Measurements from ENCODE around the gene SENP7.
"Not testable (repeated sequence)": the region's sequence is repeated elsewhere in the genome, so short reads cannot be mapped to it uniquely, and the experiment has no call there.

The SENP7 gene

DNA sequence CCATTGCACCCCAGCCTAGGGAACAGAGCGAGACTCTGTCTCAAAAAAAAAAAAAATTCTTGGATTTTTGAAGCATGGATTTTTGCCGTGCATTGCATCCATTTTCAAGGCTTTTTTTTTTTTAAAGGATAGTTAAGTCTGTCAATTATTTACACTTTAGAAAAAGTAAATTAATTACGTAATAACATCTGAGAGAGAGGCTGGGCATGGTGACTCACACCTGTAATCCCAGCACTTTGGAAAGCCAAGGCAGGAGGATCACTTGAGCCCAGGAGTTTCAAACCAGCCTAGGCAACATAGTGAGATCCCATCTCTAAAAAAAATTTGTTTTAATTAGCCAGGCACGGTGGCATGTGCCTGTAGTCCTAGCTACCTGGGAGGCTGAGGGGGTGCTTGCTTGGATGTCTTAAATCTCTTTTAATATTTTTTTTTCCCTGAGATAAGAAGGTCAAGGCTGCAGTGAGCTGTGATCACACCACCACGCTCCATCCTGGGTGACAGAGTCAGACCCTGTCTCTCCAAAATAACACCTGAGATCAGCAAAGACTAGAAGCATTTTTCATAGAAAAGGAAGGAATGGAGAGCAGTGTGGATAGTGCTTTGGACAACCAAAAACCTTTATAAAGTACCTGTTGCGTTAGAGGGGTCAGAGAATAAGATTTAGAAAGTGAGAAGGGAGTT lies 6.8 kb upstream of the SENP7 start:
- DNase-seq: no peak

DNA sequence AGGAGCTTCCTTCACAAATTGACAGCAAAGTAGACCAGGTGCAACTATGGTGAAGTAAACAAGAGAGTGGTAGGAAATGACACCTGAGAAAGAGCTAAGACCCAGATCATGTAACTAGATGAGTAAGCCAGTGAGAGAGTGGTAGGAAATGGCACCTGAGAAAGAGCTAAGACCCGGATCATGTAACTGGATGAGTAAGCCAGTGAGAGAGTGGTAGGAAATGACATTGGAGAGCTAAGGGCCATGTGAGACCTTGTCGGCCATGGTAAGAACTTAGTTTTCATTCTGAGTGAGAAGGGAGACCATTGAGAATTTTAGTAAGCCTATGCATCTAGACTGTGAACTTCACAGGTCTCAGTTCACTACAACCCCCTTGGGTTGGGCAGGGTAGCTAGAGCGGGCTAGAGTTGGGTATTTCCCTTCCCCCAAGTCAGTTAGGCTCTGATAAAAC lies 5.4 kb upstream of the SENP7 start:
- peak; percentile 13 for DNase-seq

DNA sequence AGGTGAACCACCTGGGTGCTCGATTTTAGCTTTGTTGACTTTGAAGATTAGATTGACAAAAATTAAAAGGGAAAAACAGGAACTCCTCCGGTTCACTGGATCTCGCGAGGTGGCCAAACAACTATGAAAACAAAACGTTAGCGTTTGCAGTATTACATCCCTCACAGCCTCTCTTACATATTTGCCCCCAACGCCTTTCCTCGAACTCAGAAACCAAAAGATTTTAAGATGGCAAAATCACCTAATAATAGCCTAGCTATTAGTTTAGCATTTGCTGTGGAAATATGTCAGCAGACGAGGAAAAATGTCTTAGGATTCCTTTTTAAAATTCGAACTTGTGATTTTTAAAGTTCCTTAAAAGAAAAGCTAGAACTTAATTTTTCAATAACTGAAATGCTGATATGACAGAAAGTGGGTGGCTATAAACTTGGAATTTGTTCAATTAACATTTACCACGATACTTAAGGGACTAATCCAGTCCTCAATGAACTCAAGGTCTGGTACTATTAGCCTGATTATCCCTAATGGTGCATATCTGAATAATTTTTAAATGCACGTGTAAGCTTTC lies 491 bp upstream of the SENP7 start:
- DNase-seq: no peak

DNA sequence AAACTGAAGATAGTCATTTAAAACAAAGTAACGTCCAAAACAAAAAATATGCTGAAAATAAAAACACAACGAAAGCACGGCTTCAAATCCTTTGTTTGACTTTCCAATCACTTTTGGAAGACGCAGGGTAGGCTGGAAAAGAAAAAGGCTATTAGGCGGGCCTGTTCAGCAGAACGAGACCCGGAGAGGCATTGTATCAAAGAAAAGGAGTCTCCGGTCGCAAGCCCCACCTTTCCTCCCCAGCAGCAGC lies 691 bp downstream of the SENP7 start:
- no peak for DNase-seq

DNA sequence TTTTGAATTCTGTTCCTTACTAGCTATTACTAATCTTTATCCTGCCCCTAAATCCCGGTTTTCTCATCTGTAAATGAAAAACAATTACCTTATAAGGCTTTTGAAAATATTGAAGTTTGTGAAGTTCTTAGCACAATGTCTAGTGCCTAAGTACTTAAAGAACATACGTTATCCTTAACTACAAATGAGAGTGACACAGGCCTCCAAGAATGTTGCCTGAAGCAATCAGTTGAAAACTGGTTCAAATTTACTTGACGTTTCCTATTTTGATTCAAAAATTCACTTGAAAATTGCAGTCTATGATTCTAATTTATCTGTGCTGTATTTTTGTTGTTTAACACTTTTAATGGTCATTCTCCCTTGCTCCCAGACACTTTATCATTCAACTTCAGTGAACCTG lies 3.2 kb downstream of the SENP7 start:
- DNase-seq: no peak

DNA sequence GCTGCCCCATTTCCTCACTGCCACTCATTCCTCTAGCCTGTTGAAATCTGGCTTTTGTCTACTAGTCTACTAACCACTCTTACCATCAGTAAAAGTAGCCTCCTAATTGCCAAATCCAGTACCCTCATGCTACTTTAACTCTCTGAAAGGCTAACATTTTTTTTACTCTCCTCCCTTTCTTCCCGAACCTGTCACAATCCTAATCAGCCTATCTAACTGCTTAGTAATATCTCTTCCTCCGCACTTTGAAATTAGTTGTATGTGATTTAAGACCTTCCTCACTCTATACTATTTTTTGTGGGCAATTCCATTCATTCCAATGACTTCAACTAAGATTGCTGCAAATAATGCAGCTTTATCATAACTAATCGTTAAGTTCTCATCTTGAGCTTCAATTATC lies 3.7 kb downstream of the SENP7 start:
- no peak for DNase-seq

DNA sequence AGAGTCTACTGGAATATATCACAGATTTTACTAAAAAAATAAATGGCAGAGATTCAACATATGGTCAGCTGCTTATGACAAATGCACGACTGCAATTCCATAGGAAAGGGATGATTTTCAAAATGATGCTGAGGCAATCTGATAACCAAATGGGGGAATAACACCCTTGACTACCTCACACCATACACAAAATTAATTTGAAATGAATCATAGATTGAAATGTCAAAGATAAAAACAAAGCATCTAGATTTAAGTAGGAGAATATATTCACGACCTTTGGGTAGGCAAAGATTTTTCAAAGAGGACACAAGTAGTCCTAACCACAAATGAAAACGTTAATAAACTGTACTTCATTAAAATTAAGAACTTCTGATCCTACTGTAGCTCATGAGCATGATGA lies 11.2 kb downstream of the SENP7 start:
- DNase-seq: no peak

DNA sequence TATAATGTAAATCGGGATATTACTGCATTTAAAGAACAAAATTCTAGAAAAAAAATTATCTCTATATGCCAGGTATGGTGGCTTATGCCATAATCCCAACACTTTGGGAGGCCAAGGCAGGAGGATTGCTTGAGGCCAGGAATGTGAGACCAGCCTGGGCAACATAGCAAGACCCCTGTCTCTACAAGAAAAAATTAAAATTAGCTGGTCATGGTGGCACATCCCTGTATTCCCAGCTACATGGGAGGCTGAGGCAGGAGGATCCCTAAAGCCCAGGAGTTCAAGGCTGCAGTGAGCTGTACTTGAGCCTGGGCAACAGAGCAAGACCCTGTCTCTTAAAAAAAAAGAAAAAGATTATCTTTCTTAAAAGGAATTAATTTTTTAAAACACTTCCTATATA lies 12.8 kb downstream of the SENP7 start:
- DNase-seq: no peak

DNA sequence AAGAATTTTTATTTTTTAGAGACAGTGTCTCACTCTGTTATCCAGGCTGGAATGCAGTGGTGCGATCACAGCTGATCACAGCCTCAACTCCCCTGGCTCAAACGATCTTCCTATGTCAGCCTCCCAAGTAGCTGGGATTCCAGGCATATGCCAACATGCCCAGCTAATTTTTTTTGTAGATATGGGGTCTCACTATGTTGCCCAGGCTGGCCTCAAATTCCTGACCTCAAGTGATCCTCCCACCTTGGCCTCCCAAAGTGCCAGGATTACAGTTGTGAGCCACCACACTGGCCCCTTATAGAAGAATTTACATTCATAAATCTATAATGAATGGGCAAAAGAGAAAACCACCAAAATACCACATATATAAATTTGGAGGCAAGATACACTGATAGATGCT lies 15.2 kb downstream of the SENP7 start:
- no peak for DNase-seq

DNA sequence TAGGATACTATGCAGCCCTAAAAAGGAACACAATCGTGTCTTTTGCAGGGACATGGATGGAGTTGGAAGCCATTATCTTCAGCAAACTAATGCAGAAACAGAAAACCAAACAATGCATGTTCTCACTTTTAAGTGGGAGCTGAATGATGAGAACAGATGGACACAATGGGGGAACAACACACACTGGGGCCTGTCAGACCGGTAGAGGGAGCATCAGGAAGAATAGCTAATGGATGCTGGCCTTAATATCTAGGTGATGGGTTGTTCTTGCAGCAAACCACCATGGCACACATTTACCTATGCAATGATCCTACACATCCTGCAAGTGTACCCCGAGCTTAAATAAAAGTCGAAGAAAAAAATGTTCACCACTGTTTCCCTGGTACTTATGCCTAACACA lies 17.5 kb downstream of the SENP7 start:
- DNase-seq: no peak

DNA sequence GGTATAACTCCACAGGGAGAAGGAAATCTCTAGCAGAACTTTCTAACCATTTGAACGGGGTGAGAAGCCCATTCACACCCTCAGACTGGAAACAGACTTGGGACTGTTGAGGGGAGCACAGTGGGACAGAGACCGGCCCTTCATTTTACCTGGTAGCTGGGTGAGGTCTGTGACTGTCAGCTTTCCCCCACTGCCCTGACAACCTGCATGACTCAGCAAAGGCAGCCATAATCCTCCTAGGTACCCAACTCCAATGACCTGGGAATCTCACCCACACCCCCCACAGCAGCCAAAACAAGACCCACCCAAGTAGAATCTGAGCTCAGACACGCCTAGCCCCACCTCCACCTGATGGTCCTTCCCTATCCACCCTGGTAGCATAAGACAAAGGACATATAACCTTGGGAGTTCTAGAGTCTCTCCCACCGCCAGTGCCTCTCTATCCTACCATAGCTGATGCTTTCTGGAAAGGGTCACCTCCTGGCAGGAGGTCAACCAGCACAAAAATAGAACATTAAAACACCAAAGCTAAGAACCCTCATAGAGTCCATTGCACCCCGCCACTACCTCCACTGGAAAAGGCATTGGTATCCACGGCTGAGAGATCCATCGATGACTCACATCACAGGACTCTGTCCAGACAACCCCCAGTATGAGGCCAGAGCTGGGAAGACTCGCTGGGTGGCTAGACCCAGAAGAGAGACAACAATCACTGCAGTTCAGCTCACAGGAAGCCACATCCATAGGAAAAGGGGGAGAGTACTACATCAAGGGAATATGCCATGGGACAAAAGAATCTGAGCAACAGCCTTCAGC lies 28.0 kb downstream of the SENP7 start:
- no peak for DNase-seq

DNA sequence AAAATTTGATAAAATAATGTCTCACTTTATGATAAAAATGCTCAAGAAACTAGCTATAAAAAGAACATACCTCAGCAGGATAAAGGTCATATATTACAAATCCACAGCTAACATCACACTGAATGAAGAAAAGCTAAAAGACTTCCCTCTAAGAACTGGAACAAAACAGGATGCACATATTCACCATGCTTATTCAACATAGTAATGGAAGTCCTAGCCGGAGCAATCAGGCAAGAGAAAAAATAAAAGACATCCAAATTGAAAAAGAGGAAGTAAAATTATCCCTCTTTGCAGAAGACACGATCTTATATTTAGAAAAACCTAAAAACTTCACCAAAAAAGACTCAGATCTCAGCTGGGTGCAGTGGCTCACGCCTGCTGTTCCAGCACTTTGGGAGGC lies 34.0 kb downstream of the SENP7 start:
- DNase-seq: no peak

DNA sequence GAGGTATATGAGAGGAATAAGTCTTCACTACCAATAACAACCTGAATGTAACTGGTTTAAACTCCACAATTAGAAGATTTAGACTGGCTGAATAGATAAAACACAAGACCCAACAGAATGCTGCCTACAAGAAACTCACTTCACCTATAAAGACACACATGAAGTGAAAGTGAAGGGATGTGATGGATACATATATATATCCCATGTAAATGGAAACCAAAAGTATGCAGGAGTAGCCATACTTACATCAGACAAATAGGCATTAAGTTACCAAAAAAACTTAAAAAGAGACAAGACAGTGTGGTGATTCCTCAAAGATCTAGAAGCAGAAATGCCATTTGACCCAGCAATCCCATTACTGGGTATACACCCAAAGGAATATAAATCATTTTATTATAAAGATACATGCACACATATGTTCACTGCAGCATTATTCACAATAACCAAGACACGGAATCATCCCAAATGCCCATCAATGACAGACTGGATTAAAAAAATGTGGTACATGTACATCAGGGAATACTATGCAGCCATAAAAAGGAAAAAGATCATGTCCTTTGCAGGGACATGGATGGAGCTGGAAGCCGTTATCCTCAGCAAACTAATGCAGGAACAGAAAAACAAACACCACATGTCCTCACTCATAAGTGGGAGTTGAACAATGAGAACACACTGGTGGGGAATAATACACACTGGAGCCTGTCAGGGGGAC lies 38.0 kb downstream of the SENP7 start:
- not testable (repeated sequence) for DNase-seq

DNA sequence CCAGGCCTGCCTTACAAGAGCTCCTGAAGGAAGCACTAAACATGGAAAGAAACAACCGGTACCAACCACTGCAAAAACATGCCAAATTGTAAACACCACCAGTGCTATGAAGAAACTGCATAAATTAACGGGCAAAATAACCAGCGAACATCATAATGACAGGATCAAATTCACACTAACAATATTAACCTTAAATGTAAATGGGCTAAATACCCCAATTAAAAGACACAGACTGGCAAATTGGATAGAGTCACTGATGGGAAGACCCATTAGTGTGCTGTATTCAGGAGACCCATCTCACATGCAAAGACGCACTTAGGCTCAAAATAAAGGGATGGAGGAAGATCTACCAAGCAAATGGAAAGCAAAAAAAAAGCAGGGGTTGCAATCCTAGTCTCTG lies 44.3 kb downstream of the SENP7 start:
- DNase-seq: not testable (repeated sequence)

DNA sequence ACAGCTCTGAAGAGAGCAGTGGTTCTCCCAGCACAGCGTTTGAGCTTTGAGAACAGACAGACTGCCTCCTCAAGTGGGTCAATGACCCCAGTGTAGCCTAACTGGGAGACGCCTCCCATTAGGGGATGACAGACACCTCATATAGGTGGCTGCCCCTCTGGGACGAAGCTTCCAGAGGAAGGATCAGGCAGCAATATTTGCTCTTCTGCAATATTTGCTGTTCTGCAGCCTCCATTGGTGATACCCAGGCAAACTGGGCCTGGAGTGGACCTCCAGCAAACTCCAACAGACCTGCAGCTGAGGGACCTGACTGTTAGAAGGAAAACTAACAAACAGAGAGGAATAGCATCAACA lies 45.7 kb downstream of the SENP7 start:
- DNase-seq: not testable (repeated sequence)

DNA sequence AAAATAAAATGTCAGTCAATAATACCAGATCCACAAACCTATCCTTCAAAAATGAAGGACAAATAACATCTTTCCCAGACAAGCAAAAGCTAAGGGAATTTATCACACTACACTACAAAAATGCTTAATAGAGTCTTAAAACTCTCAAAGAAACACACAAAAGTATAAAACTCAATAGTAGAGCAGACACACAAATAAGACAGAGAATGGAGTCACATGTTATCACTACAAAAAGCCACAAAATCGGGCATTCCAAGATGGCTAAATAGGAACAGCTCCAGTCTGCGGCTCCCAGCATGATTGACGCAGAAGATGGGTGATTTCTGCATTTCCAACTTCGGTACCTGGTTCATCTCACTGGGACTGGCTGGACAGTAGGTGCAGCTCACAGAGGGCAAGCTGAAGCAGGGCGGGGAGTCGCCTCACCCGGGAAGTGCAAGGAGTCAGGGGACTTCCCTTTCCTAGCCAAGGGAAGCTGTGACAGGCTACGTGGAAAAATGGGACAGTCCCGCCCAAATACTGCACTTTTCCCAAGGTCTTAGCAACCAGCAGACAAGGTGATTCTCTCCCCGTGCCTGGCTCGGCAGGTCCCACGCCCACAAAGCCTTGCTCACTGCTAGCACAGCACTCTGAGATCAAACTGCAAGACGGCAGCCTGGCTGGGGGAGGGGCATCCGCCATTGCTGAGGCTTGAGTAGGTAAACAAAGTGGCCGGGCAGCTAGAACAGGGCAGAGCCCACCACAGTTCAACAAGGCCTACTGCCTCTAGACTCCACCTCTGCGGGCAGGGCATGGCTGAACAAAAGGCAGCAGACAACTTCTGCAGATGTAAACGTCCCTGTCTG lies 46.3 kb downstream of the SENP7 start:
- no peak for DNase-seq

DNA sequence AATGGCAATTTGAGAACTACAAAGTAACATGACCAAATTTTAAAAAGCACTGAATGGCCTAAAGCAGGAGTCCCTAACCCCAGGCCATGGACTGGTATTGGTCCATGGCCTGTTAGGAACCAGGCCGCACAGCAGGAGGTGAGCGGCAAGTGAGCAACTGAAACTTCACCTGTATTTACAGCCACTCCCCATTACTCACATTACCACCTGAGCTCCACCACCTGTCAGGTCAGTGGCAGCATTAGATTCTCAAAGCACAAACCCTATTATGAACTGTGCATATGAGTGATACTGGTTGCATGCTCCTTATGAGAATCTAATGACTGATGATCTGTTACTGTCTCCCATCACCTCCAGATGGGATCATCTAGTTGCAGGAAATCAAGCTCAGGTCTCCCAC lies 48.8 kb downstream of the SENP7 start:
- DNase-seq: no peak

DNA sequence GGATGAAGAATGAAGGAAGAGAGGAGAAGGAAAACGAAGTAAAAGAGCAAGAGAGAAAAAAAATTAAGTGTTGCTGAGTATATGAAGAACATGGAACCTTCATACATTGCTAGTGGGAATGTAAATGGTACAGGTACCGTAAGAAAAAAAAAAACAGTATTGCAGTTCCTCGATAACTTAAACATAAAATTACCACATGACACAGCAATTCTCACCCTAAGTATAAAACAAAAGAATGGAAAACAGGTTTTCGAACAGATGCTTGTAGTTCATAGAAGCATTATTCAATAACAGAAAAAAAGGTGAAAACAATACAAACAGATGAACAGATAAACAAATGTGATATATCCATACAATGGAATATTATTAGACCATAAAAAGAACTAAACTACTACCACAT lies 51.6 kb downstream of the SENP7 start:
- DNase-seq: no peak

DNA sequence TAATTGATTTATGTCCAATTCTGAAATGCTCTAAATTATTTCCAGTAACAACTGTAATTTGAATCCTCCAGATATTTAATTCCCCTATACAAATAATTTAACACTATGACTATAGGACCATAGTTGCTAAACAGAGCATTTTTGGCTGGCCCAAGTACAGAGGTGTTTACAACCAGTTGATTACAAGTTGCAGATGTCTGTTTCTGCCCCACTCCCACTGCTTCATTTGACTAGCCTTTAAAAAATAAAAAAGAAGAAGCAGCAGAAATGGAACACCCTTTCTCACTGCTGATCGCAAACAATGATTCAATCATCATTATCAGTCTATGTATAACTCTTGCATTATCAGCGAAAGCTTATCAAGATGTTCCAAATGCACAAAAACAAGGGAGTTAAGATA lies 54.6 kb downstream of the SENP7 start:
- no peak for DNase-seq

DNA sequence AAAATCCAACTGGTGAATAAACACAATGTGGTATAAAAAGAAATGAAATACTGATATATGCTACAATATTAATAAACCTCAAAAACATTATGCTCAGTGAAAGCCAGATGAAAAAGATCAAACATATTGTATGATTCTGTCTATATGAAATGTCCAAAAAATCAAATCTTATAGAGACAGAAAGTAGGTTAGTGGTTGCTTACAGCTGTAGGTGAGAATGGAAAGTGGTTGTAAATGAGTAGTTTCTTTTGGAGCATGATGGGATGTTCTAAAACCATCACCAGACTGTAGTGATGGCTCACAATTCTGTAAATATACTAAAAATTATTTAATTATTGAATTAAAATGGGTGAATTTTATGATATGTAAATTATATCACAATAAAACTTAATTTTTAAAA lies 58.4 kb downstream of the SENP7 start:
- DNase-seq: no peak

DNA sequence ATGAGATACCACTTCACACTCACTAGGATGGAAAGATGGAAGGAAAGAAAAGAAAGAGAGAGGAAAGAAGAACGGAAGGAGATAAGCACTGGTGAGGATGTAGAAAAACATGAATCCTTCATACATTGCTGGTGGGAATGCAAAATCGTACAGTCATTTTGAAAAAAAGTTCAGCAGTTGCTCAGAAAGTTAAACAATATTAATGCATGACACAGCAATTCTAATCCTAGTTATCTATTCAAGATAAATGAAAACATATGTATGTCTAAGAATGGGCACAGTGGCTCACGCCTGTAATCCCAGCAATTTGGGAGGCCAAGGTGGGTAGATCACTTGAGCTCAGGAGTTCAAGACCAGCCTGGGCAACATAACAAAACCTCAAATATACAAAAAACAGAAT lies 59.1 kb downstream of the SENP7 start:
- no peak for DNase-seq

DNA sequence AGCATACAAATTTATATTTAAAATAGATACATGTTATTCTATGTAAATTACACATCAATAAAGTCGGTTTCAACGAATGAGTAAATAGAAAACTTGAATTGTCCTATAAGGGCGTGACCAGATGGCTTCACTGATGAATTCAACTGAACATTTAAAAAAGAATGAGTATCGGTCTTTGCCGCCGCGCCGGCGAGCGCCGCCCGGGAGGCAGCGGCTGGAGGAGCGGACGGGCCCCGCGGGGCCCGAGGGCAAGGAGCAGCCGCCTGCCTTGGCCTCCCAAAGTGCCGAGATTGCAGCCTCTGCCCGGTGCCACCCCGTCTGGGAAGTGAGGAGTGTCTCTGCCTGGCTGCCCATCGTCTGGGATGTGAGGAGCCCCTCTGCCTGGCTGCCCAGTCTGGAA lies 74.4 kb downstream of the SENP7 start:
- DNase-seq: not testable (repeated sequence)

DNA sequence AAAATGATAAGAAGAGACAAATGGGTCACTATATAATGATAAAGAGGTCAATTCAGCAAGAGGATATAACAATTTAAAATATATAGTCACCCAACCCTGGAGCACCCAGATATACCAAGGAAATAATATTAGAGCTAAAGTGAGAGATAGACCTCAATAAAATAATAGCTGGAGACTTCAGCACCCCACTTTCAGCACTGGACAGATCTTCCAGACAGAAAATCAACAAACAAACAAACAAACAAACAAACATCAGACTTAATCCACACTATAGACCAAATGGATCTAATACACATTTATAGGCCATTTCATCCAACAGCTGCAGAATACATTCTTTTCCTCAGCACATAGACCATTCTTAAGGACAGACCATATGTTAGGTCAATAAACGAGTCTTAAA lies 79.4 kb downstream of the SENP7 start:
- DNase-seq: no peak

Measured in T-helper 9 cell (primary cell).